ENCODE measurements around the gene DCHS1. TPM values are rescaled to one million over a fixed set of nuclear protein-coding genes. Genes with fewer than 3 reads are reported as not detected.

DCHS1 gene
- polyA plus RNA-seq, 3 donors: 3.0 to 9.3 (median 8.2) TPM

GRCh38 chr11:6674219-6674597 lies 18.6 kb upstream of the DCHS1 start:
- no peak overlapping the region for H3K27ac ChIP-seq (ENCODE audit: low read depth, low read length)
- 65 to 88% (median 65%) methylated on average over 1 of the region's 1 CpG for WGBS, 3 donors

- H3K27ac ChIP-seq (ENCODE audit: low read depth, low read length): no peak overlapping the region
Measured at GRCh38 chr11:6673523-6674218, 18.1 kb upstream of the DCHS1 start.

- 58 to 91% (median 72%) methylated on average over 2 of the region's 2 CpGs for WGBS, 3 donors
- no peak overlapping the region for H3K27ac ChIP-seq (ENCODE audit: low read depth, low read length)
Measured at GRCh38 chr11:6671991-6672390, 16.4 kb upstream of the DCHS1 start.

- 73 to 75% (median 73%) methylated on average over 6 of the region's 6 CpGs for WGBS, 3 donors
Measured at GRCh38 chr11:6670202-6670830, 14.7 kb upstream of the DCHS1 start.

GRCh38 chr11:6667733-6668374 lies 12.2 kb upstream of the DCHS1 start:
- WGBS, 3 donors: 64 to 69% (median 68%) methylated on average over 3 of the region's 3 CpGs
- H3K27ac ChIP-seq (ENCODE audit: low read depth, low read length): no peak overlapping the region

More at GRCh38 chr11:6670202-6670830, 14.7 kb upstream of the DCHS1 start:
- H3K27ac ChIP-seq (ENCODE audit: low read depth, low read length): no peak overlapping the region

- WGBS, 3 donors: 87 to 94% (median 88%) methylated on average over 4 of the region's 4 CpGs
- H3K27ac ChIP-seq (ENCODE audit: low read depth, low read length): no peak overlapping the region
Measured at GRCh38 chr11:6666302-6667183, 10.9 kb upstream of the DCHS1 start.

GRCh38 chr11:6664551-6664950 lies 8.9 kb upstream of the DCHS1 start:
- H3K27ac ChIP-seq (ENCODE audit: low read depth, low read length): no peak overlapping the region
- WGBS, 3 donors: 0 to 70% (median 0%) methylated on average over 1 of the region's 1 CpG

GRCh38 chr11:6663794-6664469 lies 8.3 kb upstream of the DCHS1 start:
- 57 to 86% (median 61%) methylated on average over 3 of the region's 3 CpGs for WGBS, 3 donors
- H3K27ac ChIP-seq (ENCODE audit: low read depth, low read length): no peak overlapping the region

- 88 to 90% (median 89%) methylated on average over 3 of the region's 3 CpGs for WGBS, 3 donors
- no peak overlapping the region for H3K27ac ChIP-seq (ENCODE audit: low read depth, low read length)
Measured at GRCh38 chr11:6660712-6661111, 5.1 kb upstream of the DCHS1 start.

GRCh38 chr11:6658647-6659046 lies 3.0 kb upstream of the DCHS1 start:
- no peak overlapping the region for H3K27ac ChIP-seq (ENCODE audit: low read depth, low read length)

GRCh38 chr11:6657346-6657745 lies 1.7 kb upstream of the DCHS1 start:
- WGBS, 3 donors: 70 to 83% (median 83%) methylated on average over 1 of the region's 1 CpG
- H3K27ac ChIP-seq (ENCODE audit: low read depth, low read length): no peak overlapping the region

GRCh38 chr11:6656936-6657335 lies 1.3 kb upstream of the DCHS1 start:
- 78 to 93% (median 86%) methylated on average over 5 of the region's 5 CpGs for WGBS, 3 donors
- no peak overlapping the region for H3K27ac ChIP-seq (ENCODE audit: low read depth, low read length)

GRCh38 chr11:6656584-6656915 lies 941 bp upstream of the DCHS1 start:
- H3K27ac ChIP-seq (ENCODE audit: low read depth, low read length): no peak overlapping the region
- WGBS, 3 donors: 65 to 75% (median 69%) methylated on average over 4 of the region's 4 CpGs

GRCh38 chr11:6655020-6655789 lies 404 bp downstream of the DCHS1 start:
- WGBS, 3 donors: 3 to 5% (median 3%) methylated on average over 46 to 82 of the region's 84 CpGs
- no peak overlapping the region for H3K27ac ChIP-seq (ENCODE audit: low read depth, low read length)

- WGBS, 3 donors: 47 to 53% (median 49%) methylated on average over 9 of the region's 9 CpGs
Measured at GRCh38 chr11:6654281-6655019, 1.2 kb downstream of the DCHS1 start.

GRCh38 chr11:6653656-6654055 lies 2.0 kb downstream of the DCHS1 start:
- 86 to 94% (median 92%) methylated on average over 2 of the region's 2 CpGs for WGBS, 3 donors
- no peak overlapping the region for H3K27ac ChIP-seq (ENCODE audit: low read depth, low read length)

More at GRCh38 chr11:6654281-6655019, 1.2 kb downstream of the DCHS1 start:
- no peak overlapping the region for H3K27ac ChIP-seq (ENCODE audit: low read depth, low read length)

GRCh38 chr11:6653097-6653496 lies 2.5 kb downstream of the DCHS1 start:
- H3K27ac ChIP-seq (ENCODE audit: low read depth, low read length): no peak overlapping the region
- 88 to 100% (median 94%) methylated on average over 1 of the region's 1 CpG for WGBS, 3 donors
